Thymus (tissue), 11 donors: ENCODE results near the gene ITPK1. TPM values are rescaled to one million over a fixed set of nuclear protein-coding genes. Genes with fewer than 3 reads are reported as not detected.

ENCODE experiments used
- DNase-seq, 9 donors: peaks; one replicate each; pipeline ENCODE4 v3.0.0-alpha.2; 2013; ENCODE audit warnings: low spot score in 9 of 9, low read depth in 6 of 9, missing footprints in 1 of 9
- H3K27ac ChIP-seq, 2 donors: one replicate each; pipeline ENCODE4 v1.5.1; 2013; ENCODE audit warnings: control low read depth in 1 of 2, low read depth in 1 of 2, low read length in 1 of 2, mild to moderate bottlenecking in 1 of 2, moderate library complexity in 1 of 2
- H3K27me3 ChIP-seq, 2 donors: one replicate each; pipeline ENCODE4 v1.5.1; 2013; ENCODE audit warnings: low read length in 1 of 2; ENCODE audit not compliant: control insufficient read depth in 2 of 2, insufficient read depth in 1 of 2
- H3K36me3 ChIP-seq, 2 donors: one replicate each; pipeline ENCODE4 v1.5.1; 2013; ENCODE audit warnings: low read length in 1 of 2, mild to moderate bottlenecking in 1 of 2, moderate library complexity in 1 of 2; ENCODE audit not compliant: control insufficient read depth in 2 of 2, insufficient read depth in 2 of 2
- H3K4me1 ChIP-seq, 2 donors: one replicate each; pipeline ENCODE4 v1.5.1; 2013; ENCODE audit warnings: low read length in 2 of 2; ENCODE audit not compliant: control insufficient read depth in 2 of 2, insufficient read depth in 2 of 2
- H3K4me3 ChIP-seq, 2 donors: one replicate each; pipeline ENCODE4 v1.5.1; 2013; ENCODE audit warnings: low read length in 2 of 2, control low read depth in 1 of 2, mild to moderate bottlenecking in 1 of 2
- H3K9me3 ChIP-seq, 2 donors: one replicate each; pipeline ENCODE4 v1.5.1; 2013; ENCODE audit warnings: low read length in 1 of 2, mild to moderate bottlenecking in 1 of 2; ENCODE audit not compliant: control insufficient read depth in 2 of 2, insufficient read depth in 1 of 2
- WGBS: extraction: QIAGEN DNeasy Blood & Tissue Kit; methylation state at CpG from one replicate; pipeline ENCODE4 v1.1.7; 2013; 5-methylcytosine and 5-hydroxymethylcytosine counted together
- polyA plus RNA-seq: library from polyadenylated mRNA; stranded (reverse); fragments of 200-250 nt; gene quantifications from one replicate; pipeline ENCODE4 v1.2.3, GENCODE V29; 2013
- total RNA-seq: library from RNA; stranded (reverse); fragments of 120-200 nt; gene quantifications from one replicate; pipeline ENCODE4 v1.2.4, GENCODE V29; 2013
- donor health status: healthy.

ITPK1 gene
- total and polyA plus RNA-seq, 2 donors: 9.5 to 20.9 TPM

DNA sequence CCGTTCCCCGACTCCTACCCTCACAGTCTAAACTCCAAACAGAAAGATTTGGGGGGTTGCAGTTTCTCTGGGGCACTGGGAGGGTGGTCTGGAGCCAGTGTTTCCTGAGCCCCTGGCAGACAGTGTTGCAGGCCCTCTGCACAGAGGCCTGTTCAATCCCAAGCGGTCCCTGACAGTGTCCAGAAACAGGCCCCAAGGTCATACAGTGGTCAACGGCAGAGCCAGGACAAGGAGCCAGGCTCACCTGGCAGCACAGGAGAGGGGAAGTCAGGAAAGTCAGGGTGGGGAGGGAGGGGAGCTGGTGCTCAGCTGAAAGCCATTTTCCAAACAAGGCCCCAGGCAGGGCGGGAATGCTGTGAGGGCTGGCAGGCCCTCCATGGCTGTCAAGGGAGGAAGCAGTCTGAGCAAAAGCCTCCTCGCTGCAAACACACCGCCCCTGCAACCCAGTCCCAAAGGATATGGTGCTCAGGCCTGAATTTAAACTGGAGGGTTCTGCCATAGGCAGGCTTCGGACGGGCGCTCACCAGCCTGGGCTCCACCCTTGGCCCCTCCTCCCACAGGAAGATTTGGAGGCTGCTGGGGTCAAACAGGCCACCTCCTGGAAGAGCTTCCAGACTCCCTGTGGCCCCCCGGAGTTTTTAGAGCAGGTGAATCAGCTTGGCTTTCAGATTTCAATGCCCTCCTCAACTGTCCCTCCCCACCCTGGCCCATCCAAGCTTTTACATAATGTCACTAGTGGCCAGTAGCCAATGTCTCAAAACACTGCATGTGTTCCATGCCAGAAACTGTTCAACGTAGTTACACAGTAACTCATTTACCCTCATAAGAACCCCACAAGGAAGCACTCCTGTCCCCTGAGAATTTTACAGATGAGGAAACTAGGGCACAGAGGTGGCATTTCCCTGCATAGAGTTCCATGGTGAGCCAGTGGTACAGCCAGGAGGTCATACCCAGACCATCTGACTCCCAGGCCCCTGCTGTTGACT lies 151.3 kb downstream of the ITPK1 start:
- 97% methylated on average over 12 of the region's 12 CpGs for WGBS
- no peaks in the 10 kb centered on the region for H3K27me3 ChIP-seq
- no peak for DNase-seq
- no peaks in the 10 kb centered on the region for H3K4me1 ChIP-seq
- H3K27ac ChIP-seq: no peak overlapping the region
- H3K36me3 ChIP-seq: peaks cover 0 to 2% of the 10 kb centered on the region in 2 donors
- no peaks in the 10 kb centered on the region for H3K9me3 ChIP-seq
- H3K4me3 ChIP-seq: no peak overlapping the region

GRCh38 chr14:92963301-92964123 lies 152.2 kb downstream of the ITPK1 start:
- Histone ChIP-seq H3K27ac (no peak overlapping the region), H3K27me3 (no peaks in the 10 kb centered on the region), H3K4me1 (no peaks in the 10 kb centered on the region), H3K9me3 (no peaks in the 10 kb centered on the region), H3K4me3 (no peak overlapping the region), H3K36me3 (peaks cover under 1 to 2% of the 10 kb centered on the region in 2 donors)
- no peak for DNase-seq
- 92% methylated on average over 14 of the region's 14 CpGs for WGBS

DNA sequence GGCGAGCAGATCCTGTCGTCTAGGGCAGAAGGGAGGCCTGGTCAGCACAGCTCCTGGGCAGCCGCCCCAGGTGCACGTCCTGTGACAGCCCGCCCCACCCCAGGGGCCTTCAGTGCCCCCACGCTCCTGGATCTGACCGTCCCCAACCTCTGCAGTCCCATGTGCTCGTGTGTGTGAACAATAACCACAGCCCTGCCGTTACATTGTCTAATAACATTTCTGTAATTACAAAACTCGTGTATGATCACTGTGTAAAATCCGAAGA lies 153.0 kb downstream of the ITPK1 start:
- H3K27me3 ChIP-seq: no peaks in the 10 kb centered on the region
- peaks cover 8 to 9% of the 10 kb centered on the region in 2 donors for H3K36me3 ChIP-seq
- no peaks in the 10 kb centered on the region for H3K4me1 ChIP-seq
- H3K4me3 ChIP-seq: no peak overlapping the region
- WGBS: 96% methylated on average over 11 of the region's 11 CpGs
- DNase-seq: no peak
- no peaks in the 10 kb centered on the region for H3K9me3 ChIP-seq
- no peak overlapping the region for H3K27ac ChIP-seq

- no peak overlapping the region for H3K4me3 ChIP-seq
- H3K27ac ChIP-seq: no peak overlapping the region
- no peaks in the 10 kb centered on the region for H3K9me3 ChIP-seq
- H3K27me3 ChIP-seq: no peaks in the 10 kb centered on the region
- no peaks in the 10 kb centered on the region for H3K4me1 ChIP-seq
- peaks cover 9 to 13% of the 10 kb centered on the region in 2 donors for H3K36me3 ChIP-seq
- WGBS: 98% methylated on average over 20 of the region's 20 CpGs
- no peak for DNase-seq
These were observed 153.5 kb downstream of the ITPK1 start for GRCh38 chr14:92962031-92962830.

GRCh38 chr14:92961567-92961855 lies 154.2 kb downstream of the ITPK1 start:
- H3K27me3 ChIP-seq: no peaks in the 10 kb centered on the region
- no peak overlapping the region for H3K4me3 ChIP-seq
- no peak for DNase-seq
- H3K9me3 ChIP-seq: no peaks in the 10 kb centered on the region
- H3K27ac ChIP-seq: no peak overlapping the region
- no peaks in the 10 kb centered on the region for H3K4me1 ChIP-seq
- WGBS: 99% methylated on average over 7 of the region's 7 CpGs
- peaks cover 9 to 17% of the 10 kb centered on the region in 2 donors for H3K36me3 ChIP-seq

DNA sequence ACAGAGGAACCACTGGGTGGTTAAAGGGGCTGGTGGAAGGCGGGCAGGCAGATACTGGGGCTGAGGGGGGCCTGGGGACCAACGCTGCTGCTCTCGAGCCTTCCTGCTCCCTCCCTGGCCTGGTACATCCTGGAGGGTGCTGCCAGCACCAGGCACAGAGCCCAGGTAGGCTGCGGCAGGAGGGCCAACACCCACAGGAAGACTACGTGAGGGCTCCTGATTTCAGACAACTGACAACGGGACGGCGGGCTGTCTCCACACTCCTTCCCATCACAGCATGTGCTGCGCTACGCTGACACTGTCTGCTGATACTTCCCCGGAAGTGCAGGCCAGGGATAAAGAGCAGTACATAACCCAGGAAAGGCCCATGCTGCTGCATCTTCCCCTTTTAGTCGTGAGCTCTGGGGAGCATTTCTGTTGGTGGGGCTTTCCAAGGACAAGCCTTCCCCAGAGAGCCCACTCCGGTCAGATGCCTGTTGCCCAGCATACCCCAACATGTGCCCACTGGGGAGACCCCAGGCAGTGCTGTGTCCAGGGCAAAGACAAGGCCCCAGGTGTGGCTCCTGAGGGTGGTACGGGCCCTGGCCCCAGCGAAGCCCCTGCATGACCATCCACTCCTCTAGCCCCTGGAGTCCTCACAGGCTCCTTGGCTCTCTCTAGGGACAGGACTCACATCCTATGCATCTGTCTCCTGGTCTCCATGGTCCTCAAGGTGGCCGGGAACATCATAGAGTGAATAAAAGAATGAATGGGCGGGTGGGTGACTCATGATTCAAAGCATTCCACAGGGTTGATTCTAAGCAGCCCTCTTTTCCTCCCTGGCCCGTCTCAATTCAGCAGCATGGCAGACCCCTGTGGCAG lies 154.8 kb downstream of the ITPK1 start:
- peaks cover 9 to 17% of the 10 kb centered on the region in 2 donors for H3K36me3 ChIP-seq
- no peak overlapping the region for H3K4me3 ChIP-seq
- 97% methylated on average over 18 of the region's 18 CpGs for WGBS
- no peak for DNase-seq
- H3K27me3 ChIP-seq: no peaks in the 10 kb centered on the region
- no peaks in the 10 kb centered on the region for H3K9me3 ChIP-seq
- H3K27ac ChIP-seq: no peak overlapping the region
- no peaks in the 10 kb centered on the region for H3K4me1 ChIP-seq

DNA sequence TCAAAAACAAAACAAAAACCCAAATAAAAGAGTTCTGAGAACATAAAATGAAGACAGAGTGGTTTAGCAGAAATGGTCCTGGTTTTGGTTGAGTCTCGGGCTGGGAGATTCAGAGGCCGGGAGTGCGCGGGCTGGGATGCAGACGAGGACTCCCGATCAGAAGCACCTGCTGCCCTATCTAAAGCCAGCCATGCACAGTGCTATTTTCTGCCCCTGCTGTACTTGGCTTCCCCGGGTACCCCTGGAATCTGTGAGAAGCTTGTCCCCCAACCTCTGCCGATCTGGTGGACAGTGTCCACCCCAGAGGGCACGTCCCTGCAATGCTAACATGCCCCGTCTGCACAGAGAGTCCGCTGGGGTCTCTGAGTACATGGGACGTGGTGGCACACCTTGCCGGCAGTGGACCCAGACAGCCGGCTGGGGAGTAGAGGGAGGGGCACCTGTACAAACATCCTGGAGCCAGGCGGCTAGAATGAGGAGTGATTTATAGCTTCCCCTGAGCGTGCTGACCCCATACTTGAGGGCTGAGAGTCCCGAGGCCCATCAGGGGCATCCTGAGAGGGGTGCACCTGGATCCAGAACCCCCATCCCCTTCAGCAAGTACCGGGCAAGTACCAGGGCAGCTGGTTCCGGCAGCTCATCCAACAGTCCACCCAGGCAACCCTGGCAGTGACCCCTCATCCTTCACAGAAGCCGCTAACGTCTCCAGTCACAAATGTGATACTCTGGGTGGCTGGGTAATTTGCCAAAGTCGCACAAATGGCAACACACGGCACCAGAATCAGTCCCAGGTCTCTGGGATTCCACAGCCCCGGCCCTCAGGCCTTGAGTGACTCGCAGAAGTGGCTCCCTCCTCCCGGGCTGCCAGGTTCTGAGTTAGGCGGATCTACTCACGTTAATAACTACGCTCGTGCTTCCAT lies 155.7 kb downstream of the ITPK1 start:
- Histone ChIP-seq H3K27ac (no peak overlapping the region), H3K4me1 (no peaks in the 10 kb centered on the region), H3K27me3 (no peaks in the 10 kb centered on the region), H3K4me3 (no peak overlapping the region), H3K36me3 (peaks cover 9 to 17% of the 10 kb centered on the region in 2 donors), H3K9me3 (no peaks in the 10 kb centered on the region)
- no peak for DNase-seq
- whole genome bisulfite sequencing: 95% methylated on average over 30 of the region's 30 CpGs

- no peak overlapping the region for H3K27ac ChIP-seq
- no peak overlapping the region for H3K4me3 ChIP-seq
- no peak for DNase-seq
- H3K27me3 ChIP-seq: no peaks in the 10 kb centered on the region
- H3K4me1 ChIP-seq: no peaks in the 10 kb centered on the region
- WGBS: 98% methylated on average over 10 of the region's 10 CpGs
- H3K36me3 ChIP-seq: peaks cover 9 to 17% of the 10 kb centered on the region in 2 donors
- H3K9me3 ChIP-seq: no peaks in the 10 kb centered on the region
These were observed 156.6 kb downstream of the ITPK1 start for GRCh38 chr14:92959189-92959531.
